NOMO-1 (cell line): ENCODE data around the gene ZNF416.

Experiments
- DNase-seq, 2 experiments: peaks; one replicate each; lab custom pipeline; 2025; ENCODE audit not compliant: unreplicated experiment in 2 of 2; lab: John Stamatoyannopoulos, UW

Gene ZNF416

DNA sequence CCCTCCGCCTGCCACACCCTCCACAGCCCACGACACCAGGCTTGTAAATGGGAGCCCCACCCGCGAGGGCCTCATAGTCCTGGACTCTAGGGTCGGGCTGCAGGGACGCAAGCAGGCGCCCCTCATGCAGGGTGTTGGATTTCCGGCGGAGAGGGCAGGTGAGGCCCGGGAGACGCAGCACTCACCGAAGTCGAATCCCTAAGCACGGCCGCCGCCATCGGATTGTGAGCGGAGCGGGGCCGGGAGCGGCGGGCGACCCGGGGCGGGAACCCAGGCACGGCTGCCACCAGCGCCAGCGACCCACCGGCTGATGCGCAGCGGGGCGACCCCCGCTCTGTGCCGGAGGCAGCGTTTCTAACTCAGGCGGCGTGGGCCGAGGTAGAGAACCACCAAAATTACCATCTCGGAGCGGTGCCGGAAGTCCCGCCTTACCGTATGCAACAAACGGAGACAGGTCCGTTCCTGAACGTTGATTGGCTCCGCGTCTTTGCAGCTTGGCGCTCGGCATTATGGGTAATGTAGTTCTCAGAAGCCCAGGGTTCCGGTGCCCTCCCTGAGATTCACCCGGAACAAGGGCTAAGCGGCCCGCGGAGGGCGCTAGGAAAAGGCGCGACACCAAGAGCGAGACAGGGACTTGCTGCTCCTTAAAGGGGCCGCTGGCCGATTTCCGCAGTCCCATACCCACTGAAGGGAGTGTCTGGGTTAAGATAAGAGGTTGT lies at the start of gene ZNF416:
Gene ZNF416, minus strand, starts transcription at position 425 of the 719 bp plus-strand sequence. Its CDS starts 207 bp downstream, at position 218.
- peak; percentile 96 to 98 for DNase-seq

- no peak for DNase-seq
Measured at GRCh38 chr19:57623091-57623490, 44.4 kb upstream of the ZNF416 start.

DNA sequence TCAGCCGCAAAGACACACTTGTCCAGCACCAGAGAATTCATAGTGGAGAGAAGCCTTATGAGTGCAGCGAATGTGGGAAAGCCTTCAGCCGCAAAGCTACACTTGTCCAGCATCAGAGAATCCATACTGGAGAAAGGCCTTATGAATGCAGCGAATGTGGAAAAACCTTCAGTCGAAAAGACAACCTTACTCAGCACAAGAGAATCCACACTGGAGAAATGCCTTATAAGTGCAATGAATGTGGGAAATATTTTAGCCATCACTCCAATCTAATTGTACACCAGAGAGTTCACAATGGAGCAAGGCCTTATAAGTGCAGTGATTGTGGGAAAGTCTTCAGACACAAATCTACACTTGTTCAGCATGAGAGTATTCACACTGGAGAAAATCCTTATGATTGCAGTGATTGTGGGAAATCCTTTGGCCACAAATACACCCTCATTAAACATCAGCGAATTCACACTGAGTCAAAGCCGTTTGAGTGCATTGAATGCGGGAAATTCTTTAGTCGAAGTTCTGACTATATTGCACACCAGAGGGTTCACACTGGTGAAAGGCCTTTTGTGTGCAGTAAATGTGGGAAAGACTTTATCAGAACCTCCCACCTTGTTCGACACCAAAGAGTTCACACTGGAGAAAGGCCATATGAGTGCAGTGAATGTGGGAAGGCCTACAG lies 42.1 kb upstream of the ZNF416 start:
- DNase-seq, result no peak

DNA sequence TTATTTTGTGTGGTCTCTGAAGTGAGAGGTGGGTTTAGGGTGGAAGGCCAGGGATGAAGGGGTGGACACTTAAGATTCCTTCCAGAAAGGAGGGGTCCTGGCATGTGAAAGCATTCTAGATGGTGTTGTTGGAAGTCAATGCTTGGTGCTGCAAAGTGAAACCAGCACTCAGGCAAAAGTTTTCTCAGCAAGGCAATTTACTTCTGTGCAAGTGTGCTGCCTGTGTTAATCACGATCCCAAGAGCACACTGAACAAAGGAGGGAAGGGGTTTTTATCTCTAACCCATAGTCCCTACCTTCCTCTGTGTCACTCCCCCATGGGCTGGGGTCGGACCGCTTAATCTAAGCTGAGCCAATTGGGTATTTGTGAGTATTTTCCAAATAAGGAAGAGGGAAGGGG lies 36.6 kb upstream of the ZNF416 start:
- DNase-seq, result no peak

DNA sequence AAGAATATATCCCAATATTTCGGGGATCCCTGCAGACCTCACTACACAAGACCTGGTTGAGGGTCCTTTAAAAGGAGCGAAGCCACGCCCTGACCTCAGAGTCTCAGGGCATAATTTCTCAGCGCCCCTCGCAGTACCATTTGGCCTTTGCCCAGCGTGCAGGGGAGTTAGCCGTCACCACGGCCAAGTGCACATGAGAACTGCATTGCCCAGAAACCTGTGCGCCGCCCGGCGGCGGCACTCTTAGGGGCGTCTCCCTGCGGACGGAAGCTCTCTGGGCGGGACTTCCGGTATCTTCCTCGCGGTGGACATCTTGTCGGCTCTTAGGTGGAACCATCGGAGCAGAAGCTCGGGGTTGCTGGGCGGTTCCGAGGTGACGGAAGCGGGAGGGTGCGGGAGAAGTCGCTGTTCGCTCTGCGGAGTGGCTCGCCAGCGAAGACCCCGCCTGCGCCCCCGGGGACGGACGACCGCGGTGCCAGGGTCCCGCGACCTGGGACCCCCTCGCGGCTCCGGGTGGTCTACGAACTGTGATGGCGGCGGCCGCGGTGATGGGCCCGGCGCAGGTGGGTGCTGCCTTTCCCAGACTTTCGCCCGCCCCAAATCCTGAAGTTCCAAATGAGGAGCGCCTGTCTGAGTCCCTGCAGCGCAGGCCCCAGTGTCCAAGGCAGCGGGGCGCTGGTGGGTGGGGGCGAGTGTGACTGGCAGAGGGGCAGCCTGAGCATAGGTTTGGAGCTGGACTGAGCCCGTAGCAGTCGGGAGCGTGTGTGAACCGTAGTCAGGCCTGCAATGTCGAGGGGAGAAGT lies 35.4 kb upstream of the ZNF416 start, which contains the start of gene ZNF134:
Gene ZNF134, plus strand, starts transcription at position 302 of the 803 bp plus-strand sequence. CDS start 5,227 bp downstream, outside the sequence.
- peak; percentile 88 to 90 for DNase-seq

- DNase-seq, result no peak
Measured at GRCh38 chr19:57611113-57611512, 32.4 kb upstream of the ZNF416 start.

- no peak for DNase-seq
Measured at GRCh38 chr19:57606931-57607330, 28.2 kb upstream of the ZNF416 start.

GRCh38 chr19:57599761-57600383 lies 21.2 kb upstream of the ZNF416 start, which contains the start of gene ZNF530:
ZNF530 (plus strand) TSS chr19:57599885; CDS start chr19:57604346, 4,461 bp downstream.
- DNase-seq, result peak; percentile 81 to 82

DNA sequence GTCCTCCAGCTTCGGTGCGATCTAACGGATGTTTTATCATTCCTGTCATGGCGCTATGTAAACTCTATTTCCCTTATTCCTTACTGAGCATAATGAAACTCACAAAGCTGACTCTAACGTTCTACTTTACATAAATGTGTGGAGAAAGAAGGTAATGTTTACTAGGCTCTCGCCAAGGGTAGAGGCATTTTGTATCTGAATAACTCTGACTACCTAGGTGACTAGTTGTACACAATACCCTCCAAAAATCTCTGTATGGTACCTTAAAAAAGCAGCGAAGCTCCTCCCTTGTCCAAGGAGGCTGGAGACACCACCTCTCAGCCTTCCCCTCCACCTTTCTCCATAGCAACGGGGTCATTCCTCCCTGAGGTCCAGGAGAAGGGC lies 20.7 kb upstream of the ZNF416 start:
- DNase-seq, result no peak

GRCh38 chr19:57587529-57587928 lies 8.8 kb upstream of the ZNF416 start:
- no peak for DNase-seq

- DNase-seq, result no peak
Measured at GRCh38 chr19:57583521-57584416, 5.1 kb upstream of the ZNF416 start, which contains the start of gene ZIK1. ZIK1 (plus strand) TSS chr19:57584145; CDS start chr19:57584357, 212 bp downstream.

DNA sequence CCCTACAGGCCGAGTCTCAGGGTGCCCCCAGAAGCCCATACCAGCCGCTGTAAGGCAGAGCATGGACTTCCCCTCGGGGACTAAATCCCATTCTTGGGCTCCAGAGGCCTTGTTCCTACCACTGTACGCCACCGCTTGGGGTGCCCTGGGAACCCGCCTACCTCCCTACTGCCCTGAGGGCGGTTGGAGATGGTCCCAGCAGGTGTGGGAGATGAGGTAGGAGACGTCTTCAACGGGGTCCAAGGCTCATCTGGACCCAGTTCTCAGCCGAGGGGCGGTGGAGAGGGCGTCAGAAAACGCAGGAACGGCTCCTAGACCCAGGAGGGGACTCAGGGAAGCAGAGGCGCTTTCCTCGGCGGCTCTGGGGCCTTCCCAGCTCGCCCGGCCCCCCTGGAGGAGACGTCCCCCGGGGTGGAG lies 4.4 kb upstream of the ZNF416 start:
- DNase-seq, result no peak

DNA sequence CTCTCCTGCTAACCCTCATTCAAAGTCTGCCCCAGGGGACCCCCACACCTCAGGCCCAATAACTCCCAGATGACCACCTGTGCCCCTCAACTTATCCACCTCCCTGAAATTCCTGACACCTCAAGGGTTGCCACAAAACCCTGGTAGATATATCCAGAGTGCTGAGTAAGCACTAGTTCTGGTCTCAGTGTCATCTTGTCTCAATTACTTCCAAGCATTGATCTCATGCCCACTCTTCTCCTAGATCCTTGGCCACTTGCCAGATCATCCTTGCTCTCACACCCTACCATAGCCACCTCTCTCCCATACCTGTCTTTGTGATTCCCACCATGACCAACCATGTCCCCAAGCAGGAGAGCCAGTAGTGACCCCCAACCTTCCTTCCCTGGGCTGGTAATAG lies 2.0 kb downstream of the ZNF416 start:
- no peak for DNase-seq

DNA sequence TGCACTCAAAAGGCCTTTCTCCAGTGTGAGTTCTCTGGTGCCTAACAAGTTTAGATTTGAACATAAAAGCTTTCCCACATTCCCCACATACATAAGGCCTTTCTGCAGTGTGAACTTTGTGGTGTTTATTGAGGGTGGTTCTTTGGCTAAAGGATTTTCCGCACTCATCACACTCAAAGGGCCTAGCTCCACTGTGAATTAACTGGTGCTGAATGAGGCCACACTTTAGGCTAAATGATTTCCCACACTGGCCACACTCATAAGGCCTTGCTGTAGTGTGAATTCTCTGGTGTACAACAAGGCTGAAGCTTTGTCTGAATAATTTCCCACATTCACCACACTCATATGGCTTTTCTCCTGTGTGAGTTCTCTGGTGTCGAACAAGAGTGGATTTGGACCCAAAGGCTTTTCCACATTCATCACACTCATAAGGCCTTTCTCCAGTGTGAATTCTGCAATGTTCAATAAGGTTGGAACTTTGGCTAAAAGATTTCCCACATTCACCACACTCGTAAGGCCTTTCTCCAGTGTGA lies 6.2 kb downstream of the ZNF416 start:
- DNase-seq, result no peak

- no peak for DNase-seq
Measured at GRCh38 chr19:57570707-57571106, 8.0 kb downstream of the ZNF416 start.

- DNase-seq, result no peak
Measured at GRCh38 chr19:57566396-57567265, 12.1 kb downstream of the ZNF416 start.

- DNase-seq, result no peak
Measured at GRCh38 chr19:57563547-57563946, 15.2 kb downstream of the ZNF416 start.

GRCh38 chr19:57560049-57560491 lies 18.6 kb downstream of the ZNF416 start:
- no peak for DNase-seq
